ENCODE data around the gene SUN1. TPM values are rescaled to one million over a fixed set of nuclear protein-coding genes. Genes with fewer than 3 reads are reported as not detected.

The SUN1 gene
- total and polyA plus RNA-seq, 9 of the 15 experiments (the other 6 are each of a cell fraction or from before 2014, with no cell fraction given), result 36.8 to 132 (median 62.3) TPM

- no peak overlapping the region for H3K4me3 ChIP-seq
- H3K79me2 ChIP-seq (ENCODE audit: control insufficient read depth, insufficient read depth, low read length), result peaks cover 72% of the 10 kb centered on the region
- POLR2A ChIA-PET, result interaction anchor here (1.0 to 1.4 kb wide), 2 partner anchors 19 to 28 kb away, joined by 3 read pairs; no protein-coding TSS in a partner anchor
- no peak overlapping the region; the same call in 2 of the 3 replicates for H3K27ac ChIP-seq (ENCODE audit: extremely low read depth, low read depth, low read length)
- no peak overlapping the region for H2AFZ ChIP-seq (ENCODE audit: low read depth, low read length)
- peaks cover 17 to 35% of the 10 kb centered on the region in 2 experiments for H3K4me1 ChIP-seq (replicated peaks in 1 of 2; ENCODE audit: control insufficient read depth in 2 of 2, insufficient read depth in 2 of 2, low read length in 2 of 2)
- FAIRE-seq, result no peak
- intact Hi-C loops (cut with micrococcal nuclease) (no loop called here), in situ Hi-C loops (cut with MboI) (no loop called here)
- BruUV-seq (replicated peaks), result no TSS peak
- H3K9me1 ChIP-seq (ENCODE audit: control insufficient read depth, insufficient read depth, low read length), result peaks cover 21% of the 10 kb centered on the region
- peaks cover 29% of the 10 kb centered on the region; the same call in 1 of the 2 replicates for H4K20me1 ChIP-seq (replicated peaks; ENCODE audit: control insufficient read depth, insufficient read depth, low read length)
- no peak for TF ChIP-seq SMAD4 (CRISPR knock-in tag; conservative IDR thresholded peaks at IDR 0.05)
- no peak for TF ChIP-seq PBX2 (CRISPR knock-in tag; IDR thresholded peaks at IDR 0.05; ENCODE audit: low read depth)
- 0 out of 2 replicates have a peak, but pooled peaks have one; percentile 13 for TF ChIP-seq PBX2 (tag; conservative IDR thresholded peaks at IDR 0.05; ENCODE audit: low read depth)
- no peak for TF ChIP-seq ZBTB8A (IDR thresholded peaks at IDR 0.05; ENCODE audit: partially characterized antibody)
- 0 out of 2 replicates have a peak, but pooled peaks have one; percentile 30 for TF ChIP-seq POLR2G (IDR thresholded peaks at IDR 0.05; ENCODE audit: low read depth, low read length)
- no peak for TF ChIP-seq ZBTB2 (IDR thresholded peaks at IDR 0.05)
- no peak for TF ChIP-seq ZNF134 (CRISPR knock-in tag; conservative IDR thresholded peaks at IDR 0.05)
- no peak for ATAC-seq
- WGBS (ENCODE audit: insufficient coverage, low coverage, missing lambda C conversion rate), result 80% methylated on average over 25 of the region's 27 CpGs
- no peak overlapping the region for H3K4me2 ChIP-seq (ENCODE audit: insufficient read depth, low read length)
- H3K27me3 ChIP-seq (ENCODE audit: control insufficient read depth in 2 of 2, insufficient read depth in 2 of 2, low read length in 2 of 2), result no peaks in the 10 kb centered on the region
- H3K9ac ChIP-seq (ENCODE audit: insufficient read depth in 1 of 2, low read depth in 2 of 2, low read length in 2 of 2), result peak overlapping the region in 1 of 2 experiments; percentile 73; a peak in 2 of 4 replicates
- DNase-seq (ENCODE audit: extremely low read depth in 1 of 4, low spot score in 3 of 4), result no peak
- CTCF ChIA-PET (ENCODE audit: low intra/inter-chr PET ratio), result no interaction called here
- peaks cover 57% of the 10 kb centered on the region; the same call in 2 of the 3 replicates for H3K36me3 ChIP-seq (ENCODE audit: control insufficient read depth, insufficient read depth, low read length)
- no peaks in the 10 kb centered on the region for H3K9me3 ChIP-seq (replicated peaks; ENCODE audit: control insufficient read depth, insufficient read depth, low read depth, low read length)
Measured at GRCh38 chr7:835485-836401, 3.5 kb downstream of the SUN1 start.
